Stimulated activated CD8-positive, alpha-beta memory T cell treated with anti-CD3 and anti-CD28 coated beads, Interleukin-4, amount 100 ng/mL, for 1 hour (primary cell): Measurements from ENCODE around the gene CCM2.

Source experiments
- DNase-seq, 2 donors: peaks; one replicate each; pipeline ENCODE4 v3.0.0-alpha.2; 2020; ENCODE audit warnings: low read depth in 2 of 2, low spot score in 1 of 2

Gene CCM2

DNA sequence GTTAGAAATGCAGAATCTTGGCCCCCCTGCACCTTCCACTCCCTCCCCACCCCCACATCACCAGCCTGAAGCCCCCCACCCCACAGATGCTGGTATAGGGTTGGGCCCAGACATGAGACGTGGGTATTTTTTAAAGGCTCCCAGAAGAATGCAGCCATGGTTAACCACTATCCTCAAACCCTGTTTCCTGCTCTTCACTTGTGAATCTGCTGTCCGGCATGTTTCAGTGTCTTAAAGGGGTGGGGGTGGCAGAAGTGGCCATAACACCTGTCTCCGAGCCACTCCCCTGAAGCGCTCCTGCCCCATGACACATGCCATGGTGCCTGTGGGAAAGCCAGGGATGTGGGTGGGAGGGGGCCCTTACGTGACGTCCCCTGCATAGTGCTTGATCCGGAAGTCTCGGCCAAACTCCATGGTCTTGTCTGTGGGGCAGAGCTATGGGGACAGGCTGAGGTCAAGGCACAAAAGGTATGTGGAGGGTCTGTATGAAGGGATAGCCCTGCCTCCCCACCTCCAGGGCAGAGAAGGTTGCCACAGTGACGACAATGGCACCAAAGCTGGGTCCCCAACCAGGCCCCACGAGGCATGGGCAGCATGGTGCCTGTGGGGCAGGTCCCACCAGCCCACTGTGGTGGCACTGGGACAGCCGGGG lies 30.8 kb upstream of the CCM2 start:
- no peak for DNase-seq

DNA sequence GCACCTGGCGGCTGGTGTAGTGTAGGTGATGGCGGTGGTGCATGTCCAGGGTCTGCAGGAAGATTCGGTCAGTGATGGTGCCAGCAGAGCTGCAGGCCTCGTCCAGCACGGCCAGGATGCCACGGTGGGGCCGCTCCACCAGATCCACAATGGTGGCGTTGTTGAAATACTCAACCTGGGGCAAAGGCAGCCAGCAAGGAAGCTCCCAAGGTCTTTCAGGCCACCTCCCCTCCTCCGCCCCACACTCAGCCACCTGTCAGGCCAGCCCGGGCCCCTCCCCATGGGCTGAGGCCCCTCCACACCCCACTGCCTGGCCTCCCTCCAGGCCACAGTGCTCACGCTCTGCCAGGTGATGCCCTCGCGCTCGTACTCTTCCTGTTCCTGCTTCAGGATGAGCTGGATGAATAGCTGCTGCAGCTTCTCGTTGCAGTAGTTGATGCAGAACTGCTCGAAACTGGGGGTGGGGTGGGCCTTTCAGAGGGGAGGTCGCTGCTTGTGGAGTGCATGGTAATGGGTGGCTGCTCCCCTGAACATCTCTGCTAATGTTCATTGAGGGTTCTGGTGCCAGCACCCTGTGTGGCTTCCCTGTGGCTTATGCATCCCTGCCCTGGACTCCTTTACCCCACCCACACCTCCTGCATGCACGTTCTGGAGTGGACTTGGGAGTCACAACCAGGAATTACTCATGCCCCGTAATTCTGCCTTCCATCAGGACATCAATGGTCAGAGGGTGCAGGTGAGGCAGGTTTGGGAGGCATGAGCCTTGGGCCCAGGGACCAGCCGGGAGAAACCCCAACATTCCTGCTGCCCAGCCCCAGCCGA lies 30.1 kb upstream of the CCM2 start:
- no peak for DNase-seq

DNA sequence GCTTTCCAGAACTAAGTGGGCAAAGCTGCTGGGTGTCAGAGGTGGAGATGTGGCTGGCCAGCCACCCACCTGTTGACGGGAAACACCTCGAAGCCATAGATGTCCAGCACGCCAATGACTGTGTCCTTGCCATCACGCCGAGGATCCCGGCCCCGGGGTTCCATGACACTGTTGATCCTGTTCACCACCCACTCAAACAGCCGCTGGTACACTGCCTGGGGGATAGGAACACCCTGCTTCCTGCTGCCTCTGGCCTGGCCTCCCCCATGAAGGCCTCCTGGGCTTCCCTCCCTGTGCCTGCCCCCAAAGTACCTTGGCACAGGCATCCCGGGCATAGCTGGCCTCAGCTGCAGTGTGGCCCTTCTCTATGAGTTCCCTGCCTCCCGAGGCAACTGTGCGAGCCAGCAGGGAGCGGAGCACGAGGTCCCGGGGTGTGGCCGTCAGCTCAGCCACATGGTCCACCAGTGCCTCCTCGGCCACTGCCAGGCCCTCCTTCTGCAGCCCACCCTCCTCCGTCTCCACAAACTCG lies 29.4 kb upstream of the CCM2 start:
- DNase-seq = no peak

DNA sequence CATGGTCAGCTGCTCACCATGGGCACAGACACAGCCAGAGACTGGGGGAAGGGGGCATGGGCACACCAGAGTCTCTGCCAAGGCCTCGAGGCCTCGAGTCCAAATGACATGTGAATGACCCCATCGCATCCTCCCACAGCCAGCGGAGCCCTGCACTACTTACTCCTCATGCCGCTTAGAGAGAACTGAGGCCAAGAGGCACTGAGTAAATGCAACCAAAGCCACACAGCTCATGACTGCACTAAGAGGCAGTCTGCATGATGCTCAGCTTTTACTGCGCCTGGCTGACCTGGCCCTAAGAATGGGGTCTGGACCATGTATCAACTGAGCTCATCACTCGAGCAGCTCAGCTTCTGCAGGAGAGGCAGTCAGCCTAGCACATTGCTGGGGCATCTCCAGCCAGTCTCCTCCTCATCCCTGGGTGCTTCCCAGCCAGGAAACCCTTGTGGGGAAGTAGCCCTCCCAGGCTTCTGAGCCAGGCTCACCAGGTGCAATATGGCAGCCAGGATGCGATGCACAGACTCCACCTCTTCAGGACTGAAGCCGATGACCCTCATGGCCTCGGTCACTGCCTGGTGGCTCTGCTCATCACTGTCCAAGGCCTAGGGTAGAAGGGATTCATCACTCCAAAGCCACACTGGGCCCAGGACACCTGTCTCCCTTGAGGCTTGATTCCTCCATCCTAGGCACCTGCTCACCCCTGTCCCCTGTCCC lies 28.7 kb upstream of the CCM2 start:
- no peak for DNase-seq

DNA sequence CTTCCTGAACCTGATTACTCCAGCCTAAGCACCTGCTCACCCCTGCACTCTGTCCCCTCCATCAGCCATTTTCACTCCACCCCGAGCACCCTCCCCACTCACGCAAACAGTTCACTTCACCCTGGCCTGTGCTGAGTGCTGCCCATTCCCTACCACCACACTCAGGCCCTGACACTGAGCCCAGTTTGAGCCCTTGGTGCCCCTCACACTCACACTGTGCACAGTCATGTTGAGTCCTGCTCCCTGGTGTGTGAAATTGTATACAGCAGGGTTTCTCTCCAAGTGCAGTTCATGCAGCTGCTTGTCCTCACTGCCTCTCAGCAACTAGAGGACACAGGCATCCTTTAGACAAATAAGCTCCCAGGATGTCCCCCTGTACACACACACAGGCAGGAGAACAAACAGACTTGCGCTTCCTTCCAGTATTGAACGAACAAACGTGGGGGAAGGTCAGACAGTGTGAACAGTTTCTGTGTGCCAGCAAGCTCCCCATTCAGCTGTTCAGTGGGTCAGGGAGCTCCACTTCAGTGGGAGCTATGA lies 28.0 kb upstream of the CCM2 start:
- DNase-seq = no peak

DNA sequence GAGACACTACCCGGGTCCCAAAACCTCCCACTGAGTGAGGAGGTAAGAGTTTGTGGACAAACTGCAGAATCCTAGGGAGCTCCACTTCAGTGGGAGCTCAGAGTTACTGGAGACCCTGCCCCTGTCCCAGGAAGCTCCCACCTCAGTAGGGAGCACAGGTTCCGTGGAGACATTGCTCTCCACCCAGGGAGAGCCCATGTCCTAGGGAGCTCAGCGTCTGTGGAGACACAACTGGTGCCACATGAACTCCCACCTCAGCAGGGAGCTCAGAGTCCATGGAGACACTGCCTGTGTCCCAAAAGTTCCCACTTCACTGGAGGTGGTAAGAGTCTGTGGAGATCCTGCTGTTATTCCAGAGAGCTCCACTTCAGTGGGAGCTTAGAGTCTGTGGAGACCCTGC lies 27.4 kb upstream of the CCM2 start:
- DNase-seq = no peak

DNA sequence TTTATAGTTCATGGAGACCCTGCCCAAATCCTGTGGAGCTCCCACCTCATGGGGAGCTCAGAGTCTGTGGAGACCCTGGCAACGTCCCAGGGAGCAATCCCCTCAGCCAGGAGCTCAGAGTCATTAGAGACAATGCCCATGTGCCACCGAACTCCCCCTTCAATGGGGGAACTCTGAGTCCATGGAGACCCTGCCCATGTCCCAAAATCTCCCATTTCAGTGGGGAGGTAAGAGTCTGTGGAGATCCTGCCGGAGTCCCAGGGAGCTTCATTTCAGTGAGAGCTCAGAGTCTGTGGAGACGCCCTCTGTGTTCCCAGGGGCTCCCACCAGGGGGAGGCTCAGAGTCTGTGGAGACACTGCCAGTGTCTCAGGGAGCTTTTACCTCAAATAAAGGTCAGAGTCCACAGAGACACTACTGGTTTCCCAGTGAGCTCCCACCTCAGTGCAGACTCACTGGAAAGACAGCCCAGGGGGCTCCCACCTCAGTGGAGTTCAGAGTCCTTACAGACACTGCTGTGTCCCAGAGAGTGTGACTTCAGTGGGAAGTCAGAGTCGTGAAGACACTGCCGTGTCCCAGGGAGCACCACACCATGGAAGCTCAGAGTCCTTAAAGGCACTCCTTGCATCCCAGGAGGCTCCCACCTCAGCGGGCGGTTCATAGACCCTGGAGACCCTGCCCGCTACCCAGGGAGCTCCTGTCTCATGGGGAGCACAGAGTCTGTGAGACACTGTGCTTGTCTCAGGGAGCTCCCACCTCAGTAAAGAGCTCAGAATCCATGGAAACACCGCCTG lies 26.2 kb upstream of the CCM2 start:
- DNase-seq = no peak

DNA sequence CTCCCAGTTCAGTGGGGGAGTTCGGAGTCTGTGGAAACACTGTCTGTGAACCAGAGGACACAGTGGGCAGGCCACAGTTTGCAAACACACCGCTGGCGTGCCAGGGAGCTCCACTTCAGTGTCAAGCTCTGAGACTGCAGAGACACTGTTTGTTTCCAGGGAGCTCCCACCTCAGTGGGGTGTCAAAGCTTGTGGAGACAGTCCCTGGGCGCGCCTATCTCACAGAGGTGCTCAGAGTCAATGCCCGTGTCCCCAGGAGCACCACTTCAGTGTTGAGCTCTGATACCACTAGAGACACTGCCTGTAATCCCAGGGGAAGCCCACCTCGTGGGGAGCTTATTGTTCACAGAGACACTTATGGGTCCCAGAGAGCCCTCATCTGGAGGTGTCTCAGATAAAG lies 25.5 kb upstream of the CCM2 start:
- no peak for DNase-seq

DNA sequence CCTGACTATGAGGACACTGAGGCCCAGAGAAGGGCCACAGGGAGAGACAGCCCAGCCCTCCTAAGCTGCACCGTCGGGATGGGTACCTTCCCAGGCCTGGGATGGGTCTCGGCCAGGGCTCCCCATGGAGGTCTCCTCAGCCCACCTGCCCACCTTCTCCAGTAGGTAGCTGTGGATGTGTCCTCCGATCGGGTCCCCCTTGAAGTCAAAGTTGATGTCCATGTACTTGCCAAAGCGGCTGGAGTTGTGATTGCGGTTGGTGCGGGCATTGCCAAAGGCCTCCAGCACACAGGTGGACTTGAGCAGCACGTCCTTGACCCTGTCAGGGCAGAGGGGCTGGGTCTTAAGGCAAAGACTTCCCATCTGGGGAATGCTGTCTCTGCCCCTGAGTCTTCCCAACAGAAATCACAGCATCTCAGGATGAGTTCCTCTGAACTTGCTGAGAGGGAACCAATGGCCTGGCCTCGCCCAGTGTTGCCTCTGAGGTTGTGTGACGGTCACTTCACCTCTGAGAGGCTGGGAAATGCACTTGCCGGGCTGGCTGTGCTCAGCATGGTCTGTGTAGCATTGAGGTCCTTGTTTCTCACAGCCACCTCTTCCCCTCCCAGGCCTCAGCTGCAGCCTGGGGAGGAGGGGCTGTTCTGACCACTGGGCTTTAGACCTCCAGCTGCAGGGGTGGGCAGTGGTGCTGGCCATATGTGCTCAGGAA lies 24.5 kb upstream of the CCM2 start:
- no peak for DNase-seq

DNA sequence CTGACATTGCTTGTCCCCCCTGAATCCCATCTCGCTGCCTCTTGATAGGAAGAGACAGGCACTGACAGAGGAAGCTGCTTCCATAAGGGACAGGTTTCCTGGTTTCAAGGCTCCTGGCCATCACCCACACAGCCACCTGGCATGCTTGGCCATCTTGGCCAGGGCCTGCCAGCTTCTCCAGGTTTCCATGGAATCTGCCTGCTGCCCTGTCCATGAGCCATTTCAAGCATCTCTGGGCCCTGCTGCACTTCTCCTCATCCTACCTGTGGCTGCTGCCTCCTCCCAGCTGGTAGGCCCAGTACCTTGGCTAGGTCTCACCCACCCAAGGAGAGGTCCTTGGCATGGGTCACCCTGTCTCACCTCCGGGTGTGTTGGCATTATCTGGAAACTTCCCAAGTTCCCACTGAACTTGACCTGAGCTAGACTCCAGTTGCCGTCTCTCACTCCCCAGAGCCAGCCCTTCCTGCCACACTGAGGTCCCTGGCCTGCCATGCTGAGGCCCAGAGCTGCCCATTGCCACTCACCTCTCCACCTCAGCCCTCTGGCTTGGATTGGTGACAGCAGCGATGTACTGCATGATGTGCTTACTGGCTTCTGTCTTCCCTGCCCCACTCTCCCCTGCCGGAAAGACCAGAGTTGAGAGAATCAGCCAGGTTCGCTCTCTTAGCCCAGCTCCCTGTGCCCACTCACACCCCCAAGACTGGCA lies 23.8 kb upstream of the CCM2 start:
- DNase-seq = no peak

DNA sequence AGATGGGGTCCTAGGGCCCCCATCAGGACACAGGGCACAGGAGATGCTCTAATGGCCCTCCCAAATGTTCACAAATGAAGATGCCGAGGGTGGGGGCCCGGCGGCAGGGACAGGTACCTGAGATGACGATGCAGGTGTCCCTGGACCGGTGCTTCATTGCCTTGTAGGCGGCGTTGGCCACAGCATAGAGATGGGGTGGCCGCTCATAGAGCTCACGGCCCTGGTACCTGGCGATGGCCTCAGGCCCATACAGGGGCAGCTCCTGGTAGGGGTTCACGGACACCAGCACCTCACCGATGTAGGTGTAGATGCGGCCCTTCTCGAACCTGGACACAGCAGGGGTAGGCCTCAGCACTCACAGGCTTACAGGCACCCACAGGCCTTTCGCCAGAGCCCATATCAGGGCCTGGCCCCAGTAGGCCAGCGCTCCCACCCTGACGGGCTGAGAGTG lies 23.2 kb upstream of the CCM2 start:
- DNase-seq = no peak

DNA sequence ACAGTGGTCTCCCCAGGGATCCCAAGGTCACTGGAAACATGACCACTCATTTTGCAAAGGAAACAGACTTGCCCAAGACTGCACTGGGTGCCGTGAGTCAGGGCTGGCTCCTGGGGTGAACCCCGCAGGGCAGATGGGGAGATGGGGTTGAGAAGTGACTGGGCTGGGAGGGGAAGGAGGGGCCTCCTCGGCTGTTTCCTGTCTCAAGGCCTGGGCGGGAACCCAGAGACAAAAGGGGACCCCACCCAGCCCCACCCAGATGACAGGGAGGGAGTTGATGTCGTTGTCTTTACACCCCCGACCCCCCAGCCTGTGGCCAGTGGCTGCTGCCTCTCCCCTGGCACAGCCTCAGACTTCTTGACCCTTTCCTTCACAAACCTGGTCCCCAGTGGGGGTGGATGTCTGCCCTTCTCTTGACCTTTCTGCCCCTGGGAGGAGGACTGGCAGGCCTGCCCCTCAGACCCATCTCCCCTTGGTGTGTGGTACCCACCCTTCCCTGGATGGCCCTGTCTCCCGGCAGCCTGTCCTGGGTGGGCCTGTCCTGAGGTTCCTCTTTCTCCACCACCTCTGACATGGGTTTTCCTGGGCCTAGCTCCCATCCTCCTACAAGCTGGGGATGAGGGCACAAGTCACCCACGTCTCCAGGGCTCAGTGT lies 22.6 kb upstream of the CCM2 start:
- DNase-seq = peak in 1 of 2 donors; percentile 56

DNA sequence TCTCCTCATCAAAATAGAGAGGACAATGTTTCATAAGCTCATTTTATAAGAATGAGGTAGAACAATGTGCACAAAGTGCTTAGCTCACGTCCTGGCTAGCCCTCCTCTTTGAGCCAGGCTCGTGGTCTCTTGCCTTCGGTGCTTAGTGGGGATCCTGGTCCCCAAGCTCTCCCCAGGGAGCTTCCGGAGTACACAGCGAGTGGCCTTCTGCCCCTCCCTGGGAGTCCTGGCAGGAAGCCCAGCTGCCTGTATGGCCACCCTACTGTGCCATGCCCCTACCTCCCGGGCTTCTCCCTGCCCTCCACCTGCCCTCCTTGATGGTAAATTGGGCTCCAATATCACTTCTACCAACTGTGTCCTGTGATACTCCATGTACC lies 22.1 kb upstream of the CCM2 start:
- no peak for DNase-seq

DNA sequence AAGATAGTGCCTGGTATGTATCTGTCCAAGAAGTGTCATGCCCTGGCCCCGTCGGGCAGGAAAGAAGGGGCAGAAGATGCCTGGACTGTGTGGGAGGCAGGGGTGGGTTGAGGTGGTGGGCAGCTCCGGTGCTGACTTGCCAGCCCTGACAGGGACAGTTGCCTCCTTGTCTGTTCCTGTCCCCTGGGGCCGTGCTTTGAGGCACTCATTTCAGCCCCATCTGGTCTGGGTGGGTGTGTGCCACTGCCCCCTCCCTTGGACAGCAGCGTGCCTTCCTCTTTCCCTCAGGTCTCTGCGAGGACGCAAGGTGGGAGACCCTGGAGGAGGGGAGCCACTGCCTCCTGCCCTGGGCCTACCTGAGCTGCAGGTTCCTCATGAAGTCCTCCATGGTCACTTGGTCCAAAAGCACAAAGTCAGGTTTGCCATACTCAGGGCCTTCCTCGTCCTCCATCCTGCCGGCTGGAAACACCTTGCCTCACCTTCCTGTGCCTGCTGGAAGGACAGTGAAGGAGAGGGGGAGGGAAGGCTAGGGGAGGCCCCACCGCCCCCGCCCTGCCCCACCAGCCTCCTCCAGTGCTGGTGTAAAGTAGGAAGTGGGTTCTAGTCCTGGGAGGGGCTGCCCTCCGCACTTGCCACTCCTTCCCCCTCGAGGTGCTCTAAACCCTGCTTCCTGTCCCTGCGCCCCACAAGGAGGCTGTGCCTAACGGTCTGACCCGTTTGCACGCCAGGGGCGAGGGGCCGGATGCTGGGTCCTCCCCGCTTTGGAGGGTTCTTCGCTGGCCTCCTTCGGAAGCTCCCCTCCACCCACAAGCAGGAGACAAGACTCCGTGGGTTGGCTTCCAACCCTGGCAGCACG lies 21.3 kb upstream of the CCM2 start, which contains the start of gene MYO1G:
Gene MYO1G (minus strand): TSS at position 505 of the 856 bp plus-strand sequence. CDS start 54 bp downstream, at position 451.
- peak; percentile 57 to 68 for DNase-seq

DNA sequence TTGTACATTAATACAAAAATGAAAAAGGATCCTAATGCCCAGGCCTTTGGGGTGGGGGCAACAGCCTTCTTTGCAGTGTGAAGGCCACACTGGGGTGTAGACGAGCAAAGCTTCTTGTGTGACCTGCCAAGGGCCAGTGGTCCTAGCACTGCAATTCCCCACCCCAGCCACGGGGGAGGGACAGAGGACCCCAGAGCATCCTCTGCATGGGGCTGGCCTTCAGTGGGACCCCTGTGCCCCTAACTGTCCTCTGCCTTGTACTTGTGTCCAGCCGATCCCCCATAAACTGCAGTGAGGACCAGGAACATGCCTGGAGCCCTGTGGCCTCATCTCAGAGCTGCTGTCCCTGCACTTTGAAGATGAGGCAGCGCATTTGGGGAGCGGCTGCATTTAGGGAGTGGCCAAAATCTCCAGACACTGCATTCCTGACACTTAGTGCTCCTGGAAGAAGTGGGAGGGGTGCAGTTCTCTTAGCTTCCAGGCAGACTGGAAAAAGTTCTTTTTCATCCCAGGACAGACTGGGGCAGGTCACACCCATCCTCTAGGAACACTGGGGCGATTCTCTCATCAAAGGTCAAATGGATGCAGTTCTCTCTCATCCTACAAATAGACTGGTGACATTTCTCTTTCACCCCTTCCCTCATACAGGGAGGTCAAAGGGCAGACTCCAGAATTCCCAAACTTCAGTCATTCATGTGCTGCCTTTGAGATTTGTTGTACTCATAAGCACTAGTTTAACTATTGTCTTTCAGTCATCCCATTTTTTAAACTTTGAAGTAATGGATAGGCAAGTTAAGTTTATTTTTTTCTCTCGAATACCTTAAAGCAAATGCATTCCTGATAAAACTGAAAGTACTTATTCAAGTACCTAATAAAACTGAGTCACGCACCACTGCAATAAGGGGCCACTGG lies 20.3 kb upstream of the CCM2 start:
- DNase-seq = no peak

DNA sequence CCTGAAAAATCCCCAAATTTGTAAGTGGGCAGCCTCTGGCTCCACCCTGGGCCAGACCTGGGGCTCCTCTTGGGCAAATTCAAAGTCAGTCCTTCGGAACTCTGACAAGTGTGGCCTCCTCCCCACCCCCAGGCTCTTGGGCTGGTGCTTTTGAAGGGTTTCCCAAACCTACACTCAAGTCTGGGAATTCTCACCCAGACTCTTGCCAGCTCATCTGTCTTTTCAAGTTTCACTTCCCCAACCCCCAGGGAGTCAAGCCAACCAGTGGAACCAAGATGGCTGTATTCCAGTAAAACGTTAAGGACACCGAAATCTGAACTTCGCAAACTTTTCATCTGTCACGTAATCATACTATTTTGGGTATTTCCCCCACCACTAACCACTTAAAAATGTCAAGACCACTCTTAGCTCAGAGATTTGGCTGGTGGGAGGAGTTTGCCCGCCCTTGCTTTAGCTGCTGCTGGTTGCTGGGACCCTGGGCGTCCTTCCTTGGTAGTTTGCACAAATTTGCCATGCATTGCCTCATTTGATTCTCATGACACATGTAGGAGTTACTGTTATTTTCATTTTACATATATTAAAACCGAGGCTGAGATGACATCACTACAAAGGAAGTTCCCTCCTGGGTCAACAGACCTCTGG lies 19.5 kb upstream of the CCM2 start:
- no peak for DNase-seq
